Mesodermal cell (in vitro differentiated cells): Measurements from ENCODE around the gene MICALL1.
"Not testable (repeated sequence)": the region's sequence is repeated elsewhere in the genome, so short reads cannot be mapped to it uniquely, and the experiment has no call there.

ENCODE experiments used
- H3K27ac ChIP-seq: 2 replicates; pipeline ENCODE4 v1.7.0; 2013; ENCODE audit warnings: mild to moderate bottlenecking, low read depth, low read length, moderate library complexity; ENCODE audit not compliant: severe bottlenecking
- H3K36me3 ChIP-seq: 2 replicates; pipeline ENCODE4 v1.7.1; 2013; ENCODE audit warnings: mild to moderate bottlenecking, low read length, moderate library complexity; ENCODE audit not compliant: control insufficient read depth, insufficient read depth
- H3K4me1 ChIP-seq: one replicate; pipeline ENCODE4 v1.7.1; 2013; ENCODE audit warnings: mild to moderate bottlenecking, low read length; ENCODE audit not compliant: insufficient read depth, control insufficient read depth, poor library complexity, severe bottlenecking
- H3K4me3 ChIP-seq: 2 replicates; pipeline ENCODE4 v1.7.0; 2013; ENCODE audit warnings: low read length, control low read depth, mild to moderate bottlenecking; ENCODE audit not compliant: insufficient read depth, poor library complexity, severe bottlenecking; ENCODE audit errors: extremely low read depth
- H3K9me3 ChIP-seq: 2 replicates; pipeline ENCODE4 v1.7.1; 2013; ENCODE audit warnings: mild to moderate bottlenecking, low read length, moderate library complexity; ENCODE audit not compliant: control insufficient read depth
- WGBS, 2 experiments: methylation state at CpG; one replicate each; pipeline ENCODE4 v1.1.5; 2013; ENCODE audit warnings: missing lambda C conversion rate in 2 of 2; ENCODE audit not compliant: insufficient coverage in 2 of 2; 5-methylcytosine and 5-hydroxymethylcytosine counted together

Gene MICALL1

DNA sequence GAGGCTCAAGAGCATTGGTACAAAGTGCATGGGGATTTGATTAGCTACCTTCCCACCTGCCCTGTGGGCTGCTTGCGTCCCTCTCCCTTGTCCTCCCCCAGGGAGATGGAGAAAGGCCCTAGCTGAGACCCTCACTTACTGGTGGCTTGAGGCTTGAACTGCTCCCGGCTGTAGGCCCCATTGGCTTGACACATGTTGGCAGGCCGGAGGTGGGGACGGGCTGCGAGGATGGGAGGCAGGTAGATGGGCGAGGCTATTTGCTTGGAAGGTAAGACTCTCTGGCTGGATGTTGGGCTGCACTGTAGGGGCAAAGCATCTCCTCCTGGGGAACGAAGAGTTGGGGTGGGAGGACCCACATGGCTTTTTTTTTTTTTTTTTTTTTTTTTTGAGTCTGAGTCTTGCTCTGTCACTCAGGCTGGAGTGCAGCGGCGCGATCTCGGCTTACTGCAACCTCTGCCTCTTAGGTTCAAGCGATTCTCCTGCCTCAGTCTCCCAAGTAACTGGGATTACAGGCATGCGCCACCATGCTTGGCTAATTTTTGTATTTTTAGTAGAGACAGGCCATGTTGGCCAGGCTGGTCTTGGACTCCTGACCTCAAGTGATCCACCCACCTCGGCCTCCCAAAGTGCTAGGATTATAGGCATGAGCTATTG lies 41.2 kb downstream of the MICALL1 start:
- H3K27ac ChIP-seq, H3K4me3 ChIP-seq, H3K4me1 ChIP-seq, H3K9me3 ChIP-seq: not testable (repeated sequence)
- WGBS, 2 experiments, result 91 to 97% methylated on average over 8 to 13 of the region's 14 CpGs
- H3K36me3 ChIP-seq, result peaks cover 10% of the 10 kb centered on the region

DNA sequence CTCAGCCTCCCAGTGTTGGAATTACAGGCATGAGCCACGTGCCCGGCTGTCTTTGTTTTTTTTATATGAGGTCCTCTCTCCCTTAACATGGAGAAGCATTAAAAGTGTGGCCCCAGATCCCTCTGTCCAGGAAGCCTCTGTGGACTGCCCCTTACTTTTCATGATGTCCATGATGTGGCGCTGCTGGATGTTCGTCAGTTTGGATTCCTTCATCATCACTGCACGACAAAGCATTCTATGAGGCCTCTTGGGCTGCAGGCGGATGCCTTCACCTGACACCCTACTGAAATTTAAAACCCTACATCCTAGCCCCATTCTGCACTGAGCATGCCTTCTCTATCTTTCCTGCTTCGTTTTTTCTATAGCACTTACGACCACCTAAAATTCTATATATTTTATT lies 45.2 kb downstream of the MICALL1 start:
- no peak overlapping the region for H3K4me3 ChIP-seq
- WGBS, 2 experiments, result 78% methylated on average over 3 to 4 of the region's 8 CpGs
- H3K9me3 ChIP-seq, result no peaks in the 10 kb centered on the region

GRCh38 chr22:37952629-37953028 lies 46.5 kb downstream of the MICALL1 start:
- not testable (repeated sequence) for H3K4me1 ChIP-seq, H3K9me3 ChIP-seq, H3K27ac ChIP-seq
- H3K36me3 ChIP-seq, result peaks cover 18% of the 10 kb centered on the region
- WGBS, 2 experiments, result 22 to 30% methylated on average over 16 to 17 of the region's 20 CpGs
- peak overlapping the region; percentile 99 for H3K4me3 ChIP-seq

More for the DNA sequence above, 45.2 kb downstream of the MICALL1 start:
- H3K36me3 ChIP-seq, result peaks cover 5% of the 10 kb centered on the region
- H3K27ac ChIP-seq, result no peak overlapping the region
- peaks cover 4% of the 10 kb centered on the region for H3K4me1 ChIP-seq

DNA sequence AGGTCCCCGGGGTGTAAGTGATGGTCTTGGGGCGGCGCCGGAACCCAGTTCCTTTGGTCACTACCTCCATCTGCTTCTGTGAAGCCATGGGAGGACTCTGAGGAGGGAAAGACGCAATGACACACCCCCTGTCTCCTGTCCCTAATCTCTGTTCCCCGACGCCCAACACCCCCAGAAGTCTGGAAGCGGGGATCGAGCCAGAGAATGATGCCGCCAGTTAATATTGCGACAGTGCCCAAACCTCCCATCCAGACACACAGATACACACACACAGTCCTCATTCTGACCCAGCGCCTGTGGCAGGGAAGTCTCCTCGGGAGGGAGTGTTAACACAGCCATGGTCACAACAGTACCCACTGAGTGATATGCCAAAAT lies 47.0 kb downstream of the MICALL1 start:
- WGBS, 2 experiments, result 7 to 14% methylated on average over 6 to 10 of the region's 13 CpGs
- Histone ChIP-seq H3K9me3 (no peaks in the 10 kb centered on the region), H3K27ac (no peak overlapping the region), H3K4me1 (peaks cover 4% of the 10 kb centered on the region), H3K4me3 (peak overlapping the region; percentile 99), H3K36me3 (peaks cover 23% of the 10 kb centered on the region)

- WGBS, 2 experiments, result 1% methylated on average over 33 to 40 of the region's 52 CpGs
- Histone ChIP-seq H3K4me1 (peaks cover 4% of the 10 kb centered on the region), H3K27ac (peak within 1 kb of the TSS; percentile 41), H3K4me3 (peak within 1 kb of the TSS; percentile 99), H3K36me3 (peaks cover 28% of the 10 kb centered on the region), H3K9me3 (no peaks in the 10 kb centered on the region)
These were observed 47.5 kb downstream of the MICALL1 start, which contains the start of the genes C22orf23 and POLR2F for GRCh38 chr22:37953437-37954179. Gene C22orf23 (minus strand): TSS chr22:37953601. CDS start chr22:37953149, 452 bp downstream. Gene POLR2F (plus strand): TSS chr22:37953699. CDS start chr22:37953788, 89 bp downstream.

- no peaks in the 10 kb centered on the region for H3K9me3 ChIP-seq
- H3K4me1 ChIP-seq, result peaks cover 4% of the 10 kb centered on the region
- H3K36me3 ChIP-seq, result peaks cover 39% of the 10 kb centered on the region
- H3K4me3 ChIP-seq, result peak overlapping the region; percentile 99
- WGBS, 2 experiments, result 78 to 92% methylated on average over 4 of the region's 4 CpGs
- no peak overlapping the region for H3K27ac ChIP-seq
These were observed 48.6 kb downstream of the MICALL1 start for GRCh38 chr22:37954686-37955085.

GRCh38 chr22:37955825-37956397 lies 49.8 kb downstream of the MICALL1 start:
- not testable (repeated sequence) for H3K4me3 ChIP-seq, H3K4me1 ChIP-seq, H3K9me3 ChIP-seq, H3K27ac ChIP-seq
- H3K36me3 ChIP-seq, result peaks cover 51% of the 10 kb centered on the region
- 92 to 95% methylated on average over 9 to 10 of the region's 15 CpGs for WGBS, 2 experiments

- Histone ChIP-seq H3K4me1 (peaks cover 4% of the 10 kb centered on the region), H3K36me3 (peaks cover 65% of the 10 kb centered on the region), H3K9me3 (no peaks in the 10 kb centered on the region), H3K4me3 (no peak overlapping the region), H3K27ac (no peak overlapping the region)
- 97 to 98% methylated on average over 4 of the region's 4 CpGs for WGBS, 2 experiments
These were observed 51.1 kb downstream of the MICALL1 start for GRCh38 chr22:37957232-37957631.

DNA sequence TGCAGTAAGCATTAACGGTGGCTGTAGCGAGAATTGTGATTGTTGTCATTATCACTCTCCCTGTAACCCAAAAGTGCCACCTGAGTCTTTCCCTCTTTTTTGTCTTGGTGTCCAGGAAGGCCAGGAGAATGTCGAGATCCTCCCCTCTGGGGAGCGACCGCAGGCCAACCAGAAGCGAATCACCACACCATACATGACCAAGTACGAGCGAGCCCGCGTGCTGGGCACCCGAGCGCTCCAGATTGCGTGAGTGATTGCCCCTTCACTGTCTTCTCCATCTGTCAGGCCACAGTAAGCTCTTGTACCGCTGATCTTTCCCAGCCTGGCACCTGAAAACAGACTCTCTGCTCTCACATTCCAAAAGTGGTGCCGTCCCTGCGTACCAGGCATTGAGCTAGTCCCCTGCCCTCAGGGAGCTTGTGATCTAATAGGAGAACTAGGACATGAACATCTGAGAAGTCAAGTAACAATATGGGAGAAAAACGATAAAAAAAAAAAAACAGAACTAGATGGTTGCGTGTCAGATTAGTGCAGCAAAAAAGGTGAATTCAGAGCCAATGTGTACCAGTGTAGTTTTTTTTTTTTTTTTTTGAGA lies 53.2 kb downstream of the MICALL1 start:
- 97 to 98% methylated on average over 16 to 17 of the region's 18 CpGs for WGBS, 2 experiments
- Histone ChIP-seq H3K9me3 (no peaks in the 10 kb centered on the region), H3K27ac (no peak overlapping the region), H3K36me3 (peaks cover 80% of the 10 kb centered on the region), H3K4me3 (no peak overlapping the region), H3K4me1 (peaks cover 4% of the 10 kb centered on the region)

GRCh38 chr22:37961062-37961461 lies 55.0 kb downstream of the MICALL1 start:
- 92% methylated on average over 3 of the region's 4 CpGs; no CpG with 5 or more reads in 1 of the 2 experiments for WGBS, 2 experiments

More at GRCh38 chr22:37961062-37961461, 55.0 kb downstream of the MICALL1 start:
- Histone ChIP-seq H3K36me3 (peaks cover 85% of the 10 kb centered on the region), H3K4me3 (no peak overlapping the region), H3K4me1 (peaks cover 8% of the 10 kb centered on the region), H3K27ac (no peak overlapping the region), H3K9me3 (no peaks in the 10 kb centered on the region)
